ENCODE measurements around the gene CCDC102A. TPM values are rescaled to one million over a fixed set of nuclear protein-coding genes. Genes with fewer than 3 reads are reported as not detected.

The CCDC102A gene
- total and polyA plus RNA-seq, 11 donors: 3.3 to 17.0 (median 6.8) TPM

- H3K27ac ChIP-seq: no peak overlapping the region
Measured at GRCh38 chr16:57477531-57478202, 58.7 kb downstream of the CCDC102A start.

DNA sequence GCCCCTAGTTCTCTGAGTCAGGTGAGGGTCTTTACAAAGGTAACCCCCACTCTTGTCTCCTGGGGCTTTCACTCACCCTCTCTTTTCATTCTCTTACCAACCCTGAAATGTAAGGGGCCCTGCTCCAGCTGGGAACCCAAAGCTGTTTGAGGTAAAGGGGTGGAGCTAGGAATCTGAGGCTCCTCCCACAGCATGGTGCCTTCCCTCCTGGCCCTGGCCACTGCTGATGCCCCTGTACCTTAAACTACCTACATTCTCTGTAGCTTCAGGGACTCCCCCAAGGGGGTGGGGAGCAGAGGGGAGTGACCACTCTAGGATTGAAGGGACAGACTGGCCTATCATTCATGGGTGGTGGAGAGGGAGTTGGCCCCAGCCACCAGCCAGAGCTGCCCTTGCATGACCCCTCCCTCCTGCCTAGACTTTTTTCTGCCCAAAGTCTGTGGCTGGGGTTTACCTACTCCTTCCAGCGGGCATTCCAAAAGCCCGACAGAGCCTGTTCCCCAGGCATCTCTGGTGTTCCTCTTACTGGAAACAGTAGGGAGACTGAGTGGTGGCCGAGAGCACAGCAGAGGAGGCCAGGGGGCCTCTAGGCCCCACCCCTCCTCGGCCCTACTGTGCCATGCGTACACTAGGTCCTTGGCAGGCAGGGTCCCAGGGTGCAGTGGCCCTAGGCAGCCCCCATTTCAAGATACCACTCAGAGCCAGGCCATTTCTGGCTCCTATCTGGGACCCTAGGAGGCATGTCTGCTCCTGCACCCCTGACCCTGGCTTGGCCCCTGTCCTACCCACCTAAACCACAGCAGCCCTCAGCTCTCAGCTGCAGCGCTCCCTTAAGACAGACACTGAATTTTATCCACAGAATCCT lies 59.6 kb downstream of the CCDC102A start:
- Histone ChIP-seq H3K4me1 (peaks cover 3 to 57% (median 35%) of the 10 kb centered on the region in 12 donors), H3K27ac (no peak overlapping the region)
- intact Hi-C loops (cut with DNase I): loop anchor here in 7 of 10 donors (5.0 kb wide), 2 partner anchors 36 to 41 kb away; no protein-coding TSS in a partner anchor

More at GRCh38 chr16:57477531-57478202, 58.7 kb downstream of the CCDC102A start:
- Histone ChIP-seq H3K9me3 (no peaks in the 10 kb centered on the region), H3K4me1 (peaks cover 3 to 51% (median 34%) of the 10 kb centered on the region in 12 donors), H3K4me3 (no peak overlapping the region), H3K27me3 (peaks cover 0 to 6% (median 0%) of the 10 kb centered on the region in 9 donors), H3K36me3 (peaks cover 0 to 31% (median 21%) of the 10 kb centered on the region in 9 donors)
- ATAC-seq (no peak), DNase-seq (no peak)
- TF ChIP-seq, protein P1, sequence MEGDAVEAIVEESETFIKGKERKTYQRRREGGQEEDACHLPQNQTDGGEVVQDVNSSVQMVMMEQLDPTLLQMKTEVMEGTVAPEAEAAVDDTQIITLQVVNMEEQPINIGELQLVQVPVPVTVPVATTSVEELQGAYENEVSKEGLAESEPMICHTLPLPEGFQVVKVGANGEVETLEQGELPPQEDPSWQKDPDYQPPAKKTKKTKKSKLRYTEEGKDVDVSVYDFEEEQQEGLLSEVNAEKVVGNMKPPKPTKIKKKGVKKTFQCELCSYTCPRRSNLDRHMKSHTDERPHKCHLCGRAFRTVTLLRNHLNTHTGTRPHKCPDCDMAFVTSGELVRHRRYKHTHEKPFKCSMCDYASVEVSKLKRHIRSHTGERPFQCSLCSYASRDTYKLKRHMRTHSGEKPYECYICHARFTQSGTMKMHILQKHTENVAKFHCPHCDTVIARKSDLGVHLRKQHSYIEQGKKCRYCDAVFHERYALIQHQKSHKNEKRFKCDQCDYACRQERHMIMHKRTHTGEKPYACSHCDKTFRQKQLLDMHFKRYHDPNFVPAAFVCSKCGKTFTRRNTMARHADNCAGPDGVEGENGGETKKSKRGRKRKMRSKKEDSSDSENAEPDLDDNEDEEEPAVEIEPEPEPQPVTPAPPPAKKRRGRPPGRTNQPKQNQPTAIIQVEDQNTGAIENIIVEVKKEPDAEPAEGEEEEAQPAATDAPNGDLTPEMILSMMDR (IDR thresholded peaks at IDR 0.05): no peak
- TF ChIP-seq POLR2A (IDR thresholded peaks at IDR 0.05): no peak
- WGBS, 4 donors: 71 to 89% (median 75%) methylated on average over 5 to 9 of the region's 9 CpGs
- intact Hi-C loops (cut with DNase I): loop anchor here in 7 of 10 donors (5.0 kb wide), 2 partner anchors 35 to 40 kb away; no protein-coding TSS in a partner anchor

DNA sequence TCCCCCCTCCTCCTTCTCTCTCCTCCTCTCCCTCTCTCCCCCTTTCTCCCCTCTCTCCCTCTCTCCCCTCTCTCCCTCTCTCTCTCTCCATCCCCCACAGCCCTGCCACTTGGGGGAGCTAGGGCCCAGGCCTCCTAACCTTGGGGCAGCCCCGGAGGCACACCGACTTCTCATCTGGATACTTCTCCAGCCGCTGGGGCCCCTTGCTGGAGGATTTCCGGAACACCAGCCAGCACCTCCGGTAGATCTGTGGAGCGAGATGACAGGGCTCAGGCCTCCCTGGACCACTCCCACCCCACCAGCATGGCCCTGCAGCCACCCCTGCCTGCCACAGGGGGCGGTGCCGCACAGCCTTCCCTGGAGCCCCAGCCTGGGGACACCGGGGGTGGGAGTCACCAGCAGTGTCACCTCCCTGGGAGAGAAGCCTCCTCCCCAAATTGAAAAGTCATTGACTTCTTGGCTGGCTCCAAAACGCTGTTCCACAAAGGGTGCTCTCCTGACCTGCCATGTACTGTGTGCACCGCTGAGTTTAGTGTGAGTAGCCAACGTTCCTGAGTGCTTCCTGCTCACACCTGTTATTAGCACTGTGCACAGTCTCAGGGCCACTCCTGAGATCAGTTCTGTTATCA lies 60.5 kb downstream of the CCDC102A start:
- TF ChIP-seq, protein P1 (IDR thresholded peaks at IDR 0.05): peak; percentile 18 to 65 (median 54)
- no peak for TF ChIP-seq POLR2A (IDR thresholded peaks at IDR 0.05)
- intact Hi-C loops (cut with DNase I): loop anchor here in 7 of 10 donors (5.0 kb wide), 2 partner anchors 36 to 41 kb away; no protein-coding TSS in a partner anchor
- H3K4me3 ChIP-seq: no peak overlapping the region
- peaks cover 0 to 47% (median 40%) of the 10 kb centered on the region in 9 donors for H3K36me3 ChIP-seq
- 12 to 28% (median 23%) methylated on average over 7 to 12 of the region's 12 CpGs for WGBS, 4 donors
- peaks cover 0 to 6% (median 0%) of the 10 kb centered on the region in 9 donors for H3K27me3 ChIP-seq
- H3K9me3 ChIP-seq: no peaks in the 10 kb centered on the region
- no peak for DNase-seq
- peak overlapping the region in 1 of 12 donors; percentile 5 for H3K27ac ChIP-seq
- peak in 3 of 4 donors; percentile 32 to 66 (median 46) for ATAC-seq
- peaks cover 5 to 64% (median 40%) of the 10 kb centered on the region in 12 donors for H3K4me1 ChIP-seq

More for the DNA sequence above, 59.6 kb downstream of the CCDC102A start:
- no peak for TF ChIP-seq POLR2A (IDR thresholded peaks at IDR 0.05)
- TF ChIP-seq, protein P1 (IDR thresholded peaks at IDR 0.05): no peak
- no peak overlapping the region for H3K4me3 ChIP-seq
- H3K9me3 ChIP-seq: no peaks in the 10 kb centered on the region
- H3K27me3 ChIP-seq: peaks cover 0 to 6% (median 0%) of the 10 kb centered on the region in 9 donors
- ATAC-seq (no peak), DNase-seq (no peak)
- peaks cover 0 to 39% (median 30%) of the 10 kb centered on the region in 9 donors for H3K36me3 ChIP-seq
- whole genome bisulfite sequencing, 4 donors: 77 to 93% (median 91%) methylated on average over 6 of the region's 6 CpGs
